Endothelial cell of umbilical vein (primary cell): ENCODE results near the gene PRKAR1B.

Experiments
- CTCF ChIP-seq, 2 donors: IDR thresholded peaks; 1 replicate in 1 of 2; 2 replicates in 1 of 2; pipeline ENCODE4 v1.5.1; 2011; ENCODE audit warnings: low read length in 2 of 2, mild to moderate bottlenecking in 2 of 2, moderate library complexity in 2 of 2, control low read depth in 1 of 2, inconsistent platforms in 1 of 2, low read depth in 1 of 2; ENCODE audit not compliant: insufficient read depth in 1 of 2; ENCODE audit errors: extremely low read depth in 1 of 2
- EZH2 ChIP-seq: IDR thresholded peaks from 2 replicates; pipeline ENCODE4 v1.6.1; 2012; ENCODE audit warnings: borderline replicate concordance, low read depth, mild to moderate bottlenecking, moderate library complexity, low read length, inconsistent platforms; ENCODE audit not compliant: severe bottlenecking
- JUN ChIP-seq: IDR thresholded peaks from 2 replicates; pipeline ENCODE4 v1.6.1; 2011; ENCODE audit warnings: borderline replicate concordance, low read depth; ENCODE audit not compliant: insufficient read length, insufficient read depth
- MAX ChIP-seq: IDR thresholded peaks from 2 replicates; pipeline ENCODE4 v1.6.1; 2011; ENCODE audit not compliant: insufficient read depth, insufficient read length
- MYC ChIP-seq: IDR thresholded peaks from one replicate; pipeline ENCODE4 v1.6.1; 2011; ENCODE audit warnings: mild to moderate bottlenecking, low read depth, low read length
- POLR2A ChIP-seq: IDR thresholded peaks from 2 replicates; pipeline ENCODE4 v1.6.1; 2012; ENCODE audit warnings: low read depth, mild to moderate bottlenecking, control low read depth, low read length
- POLR2AphosphoS5 ChIP-seq: IDR thresholded peaks from 2 replicates; pipeline ENCODE4 v1.6.1; 2012; ENCODE audit warnings: low read depth, mild to moderate bottlenecking, control low read depth, low read length, moderate library complexity; ENCODE audit not compliant: insufficient read depth

- TF ChIP-seq CTCF (IDR thresholded peaks at IDR 0.05; ENCODE audit: extremely low read depth in 1 of 2, insufficient read depth in 1 of 2, low read depth in 1 of 2, low read length in 2 of 2), result no peak
- TF ChIP-seq EZH2, result no peak
- TF ChIP-seq POLR2A, result no peak
- no peak for TF ChIP-seq MYC
- TF ChIP-seq POLR2AphosphoS5, result no peak
- TF ChIP-seq JUN, result no peak
- no peak for TF ChIP-seq MAX
Measured at GRCh38 chr7:576524-577277, 150.4 kb downstream of the PRKAR1B start.
